ENCODE results near the gene RRAGA. TPM values are rescaled to one million over a fixed set of nuclear protein-coding genes. Genes with fewer than 3 reads are reported as not detected.
A peak's percentile ranks its signal among the peaks of the same experiment; 100 is the strongest.
"Not testable (repeated sequence)": the region's sequence is repeated elsewhere in the genome, so short reads cannot be mapped to it uniquely, and the experiment has no call there.

The RRAGA gene, protein sequence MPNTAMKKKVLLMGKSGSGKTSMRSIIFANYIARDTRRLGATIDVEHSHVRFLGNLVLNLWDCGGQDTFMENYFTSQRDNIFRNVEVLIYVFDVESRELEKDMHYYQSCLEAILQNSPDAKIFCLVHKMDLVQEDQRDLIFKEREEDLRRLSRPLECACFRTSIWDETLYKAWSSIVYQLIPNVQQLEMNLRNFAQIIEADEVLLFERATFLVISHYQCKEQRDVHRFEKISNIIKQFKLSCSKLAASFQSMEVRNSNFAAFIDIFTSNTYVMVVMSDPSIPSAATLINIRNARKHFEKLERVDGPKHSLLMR
- 76.9 TPM for total RNA-seq
- long read RNA-seq, transcript RRAGA-201 (1 exons, 1,589 nt), result major isoform, 58 of 58 reads
- long read RNA-seq, partial matches to known transcripts, result 0 of 58 reads
- long read RNA-seq, other reads (novel, unspliced or antisense), result 0 of 58 reads

GRCh38 chr9:19048966-19049916, at the start of gene RRAGA:
Gene RRAGA, plus strand, starts transcription at chr9:19049427. Its CDS starts 233 bp downstream, at chr9:19049660.
- ATAC-seq (peak; percentile 97), DNase-seq (ENCODE audit: missing footprints) (peak; percentile 97)
- intact Hi-C loops (cut with DNase I), result loop anchor here (1.0 to 5.0 kb wide), 2 partner anchors 133 to 408 kb away; no protein-coding TSS in a partner anchor

GRCh38 chr9:19000133-19000532, 49.1 kb upstream of the RRAGA start:
- DNase-seq (ENCODE audit: missing footprints) (no peak), ATAC-seq (no peak)
- intact Hi-C loops (cut with DNase I), result no loop called here

- intact Hi-C loops (cut with DNase I), result no loop called here
- no peak for DNase-seq (ENCODE audit: missing footprints)
- no peak for ATAC-seq
Measured at GRCh38 chr9:19009391-19009965, 39.7 kb upstream of the RRAGA start.

GRCh38 chr9:19018201-19018600, 31.0 kb upstream of the RRAGA start:
- DNase-seq (ENCODE audit: missing footprints) (no peak), ATAC-seq (no peak)
- intact Hi-C loops (cut with DNase I), result no loop called here

DNA sequence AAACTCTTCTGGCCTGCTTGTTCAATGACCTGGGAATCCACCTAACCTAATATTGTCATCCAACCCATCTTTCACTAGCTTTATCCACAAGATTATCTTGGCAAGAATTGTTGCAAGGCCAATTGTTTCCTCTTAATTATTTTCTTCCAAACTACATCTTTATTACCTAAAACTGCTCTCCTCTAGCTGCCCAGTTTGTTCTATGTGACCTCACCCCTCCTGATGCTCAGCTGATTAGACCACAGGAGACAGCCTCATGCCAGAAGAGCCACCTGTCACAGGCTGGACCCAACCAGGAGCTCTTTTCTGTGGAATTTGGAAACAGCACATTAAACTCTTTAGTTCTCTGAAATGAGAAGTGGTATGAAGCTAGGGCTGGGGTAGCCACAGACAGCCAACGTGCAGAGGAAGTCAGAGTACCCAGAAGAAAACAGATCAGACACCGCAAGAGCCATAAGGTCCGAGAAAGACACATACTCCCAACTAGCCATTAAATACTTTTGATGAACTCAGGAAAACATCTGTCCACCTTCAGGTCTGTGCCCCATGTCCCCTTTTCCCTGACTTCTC, 28.3 kb upstream of the RRAGA start:
- intact Hi-C loops (cut with DNase I), result no loop called here
- no peak for ATAC-seq
- DNase-seq (ENCODE audit: missing footprints), result no peak

GRCh38 chr9:19021649-19022048, 27.6 kb upstream of the RRAGA start:
- ATAC-seq; DNase-seq (ENCODE audit: missing footprints); intact Hi-C loops (cut with DNase I): not testable (repeated sequence)

- intact Hi-C loops (cut with DNase I), result no loop called here
- no peak for ATAC-seq
Measured at GRCh38 chr9:19022206-19022605, 27.0 kb upstream of the RRAGA start.

GRCh38 chr9:19023078-19023477, 26.1 kb upstream of the RRAGA start:
- ATAC-seq, result no peak
- DNase-seq (ENCODE audit: missing footprints), result no peak
- intact Hi-C loops (cut with DNase I), result no loop called here

More at GRCh38 chr9:19022206-19022605, 27.0 kb upstream of the RRAGA start:
- no peak for DNase-seq (ENCODE audit: missing footprints)

DNA sequence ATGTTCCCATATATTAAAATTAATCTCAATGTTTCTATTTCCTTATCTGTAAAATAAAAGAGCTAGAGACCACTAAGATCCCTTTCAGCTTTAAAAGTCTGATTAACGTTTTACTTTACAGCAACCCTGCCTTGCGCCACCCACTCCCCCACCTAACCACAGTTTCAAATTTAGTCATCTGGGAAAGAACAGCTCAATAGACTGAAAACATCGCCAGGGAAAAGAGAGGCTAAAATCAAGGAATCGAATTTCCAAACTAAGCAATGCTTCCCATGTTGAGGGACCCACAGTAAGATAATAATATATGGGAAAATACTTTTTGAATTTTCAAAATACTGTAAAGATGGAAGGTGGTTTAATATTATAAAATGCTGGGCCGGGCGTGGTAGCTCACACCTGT, 22.9 kb upstream of the RRAGA start:
- DNase-seq (ENCODE audit: missing footprints), result no peak
- intact Hi-C loops (cut with DNase I), result loop anchor here (5.0 kb wide), 2 partner anchors 584 to 1214 kb away; no protein-coding TSS in a partner anchor
- ATAC-seq, result no peak

GRCh38 chr9:19027825-19028224, 21.4 kb upstream of the RRAGA start:
- peak; percentile 42 for ATAC-seq
- DNase-seq (ENCODE audit: missing footprints), result no peak
- intact Hi-C loops (cut with DNase I), result loop anchor here (5.0 kb wide), 2 partner anchors 586 to 1216 kb away; no protein-coding TSS in a partner anchor

DNA sequence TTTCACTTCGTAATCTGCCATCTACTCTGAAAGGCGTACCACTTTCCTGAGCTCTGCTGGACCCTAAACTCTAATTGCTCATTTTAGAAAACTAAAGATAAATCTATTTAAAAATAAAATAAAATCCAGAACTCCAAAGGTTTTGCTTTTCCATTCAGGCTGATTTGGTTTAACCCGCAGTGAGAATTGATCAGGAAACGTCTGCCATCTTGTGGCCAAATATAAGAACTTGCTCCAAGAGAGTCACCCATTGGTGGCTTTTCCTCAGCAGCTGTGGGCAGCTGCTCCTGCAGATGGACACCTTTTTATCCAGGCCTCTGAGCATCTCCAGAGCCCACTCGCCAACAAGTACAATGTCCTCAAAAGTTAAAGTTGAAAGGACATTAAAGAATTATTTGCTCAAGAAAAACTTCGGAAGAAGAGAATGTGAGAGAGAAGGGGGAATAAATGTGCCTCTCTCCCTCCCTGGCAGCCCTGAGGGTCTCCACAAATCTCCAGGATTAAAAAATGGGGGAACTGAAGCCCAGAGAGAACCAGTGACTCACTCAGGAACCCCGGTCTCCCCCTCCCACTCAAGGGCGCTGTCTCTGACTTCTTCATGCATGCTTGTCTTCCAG, 20.3 kb upstream of the RRAGA start:
- DNase-seq (ENCODE audit: missing footprints) (no peak), ATAC-seq (peak; percentile 74)
- intact Hi-C loops (cut with DNase I), result loop anchor here (1.0 to 5.0 kb wide), 3 partner anchors 587 to 1217 kb away; no protein-coding TSS in a partner anchor

DNA sequence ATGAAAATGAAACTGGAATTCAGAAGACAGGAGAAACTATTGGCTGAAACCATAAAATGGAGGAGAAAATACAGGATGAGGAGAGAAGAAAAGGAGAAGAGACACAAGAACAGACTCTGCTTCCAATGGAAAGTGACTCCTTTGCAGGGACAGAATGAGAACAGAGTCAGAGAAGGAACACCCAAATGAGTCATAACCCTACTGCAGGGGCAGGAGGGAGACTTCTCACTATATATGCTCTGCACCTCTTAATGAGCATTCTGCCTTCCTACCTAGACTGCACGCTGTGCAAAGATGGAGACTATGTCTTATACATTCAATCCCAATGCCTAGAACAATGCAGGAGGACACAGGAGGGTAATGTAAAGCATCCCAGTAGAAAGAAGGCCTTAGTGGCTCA, 18.3 kb upstream of the RRAGA start:
- ATAC-seq (no peak), DNase-seq (ENCODE audit: missing footprints) (no peak)
- intact Hi-C loops (cut with DNase I), result no loop called here

- ATAC-seq (no peak), DNase-seq (ENCODE audit: missing footprints) (no peak)
- intact Hi-C loops (cut with DNase I), result no loop called here
Measured at GRCh38 chr9:19032406-19032805, 16.8 kb upstream of the RRAGA start.

- ATAC-seq, result no peak
- intact Hi-C loops (cut with DNase I), result no loop called here
- no peak for DNase-seq (ENCODE audit: missing footprints)
Measured at GRCh38 chr9:19033015-19033414, 16.2 kb upstream of the RRAGA start, which contains the start of gene SAXO1. Gene SAXO1, minus strand, starts transcription at chr9:19033209. Its CDS starts 301 bp downstream, at chr9:19032908.

DNA sequence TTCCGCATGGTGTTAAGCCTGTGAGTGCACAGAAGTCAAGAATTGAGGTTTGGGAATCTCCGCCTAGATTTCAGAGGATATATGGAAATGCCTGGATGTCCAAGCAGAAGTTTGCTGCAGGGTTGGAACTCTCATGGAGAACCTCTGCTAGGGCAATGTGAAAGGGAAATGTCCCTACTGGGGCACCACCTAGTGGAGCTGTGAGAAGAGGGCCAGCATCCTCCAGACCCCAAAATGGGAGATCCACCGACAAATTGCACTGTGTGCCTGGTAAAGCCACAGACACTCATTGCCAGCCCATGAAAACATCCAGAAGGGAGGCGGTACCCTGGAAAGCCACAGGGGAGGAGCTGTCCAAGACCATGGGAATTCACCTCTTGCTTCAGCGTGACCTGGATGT, 12.6 kb upstream of the RRAGA start:
- no peak for DNase-seq (ENCODE audit: missing footprints)
- ATAC-seq, result no peak
- intact Hi-C loops (cut with DNase I), result no loop called here

DNA sequence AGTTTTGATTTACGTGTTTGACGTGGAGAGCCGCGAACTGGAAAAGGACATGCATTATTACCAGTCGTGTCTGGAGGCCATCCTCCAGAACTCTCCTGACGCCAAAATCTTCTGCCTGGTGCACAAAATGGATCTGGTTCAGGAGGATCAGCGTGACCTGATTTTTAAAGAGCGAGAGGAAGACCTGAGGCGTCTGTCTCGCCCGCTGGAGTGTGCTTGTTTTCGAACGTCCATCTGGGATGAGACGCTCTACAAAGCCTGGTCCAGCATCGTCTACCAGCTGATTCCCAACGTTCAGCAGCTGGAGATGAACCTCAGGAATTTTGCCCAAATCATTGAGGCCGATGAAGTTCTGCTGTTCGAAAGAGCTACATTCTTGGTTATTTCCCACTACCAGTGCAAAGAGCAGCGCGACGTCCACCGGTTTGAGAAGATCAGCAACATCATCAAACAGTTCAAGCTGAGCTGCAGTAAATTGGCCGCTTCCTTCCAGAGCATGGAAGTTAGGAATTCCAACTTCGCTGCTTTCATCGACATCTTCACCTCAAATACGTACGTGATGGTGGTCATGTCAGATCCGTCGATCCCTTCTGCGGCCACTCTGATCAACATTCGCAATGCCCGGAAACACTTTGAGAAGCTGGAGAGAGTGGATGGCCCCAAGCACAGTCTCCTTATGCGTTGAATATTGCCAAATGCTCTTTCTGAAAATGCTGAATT, 850 bp downstream of the RRAGA start:
- no peak for ATAC-seq
- no peak for DNase-seq (ENCODE audit: missing footprints)
- intact Hi-C loops (cut with DNase I), result loop anchor here (1.0 to 5.0 kb wide), 3 partner anchors 122 to 407 kb away; no protein-coding TSS in a partner anchor
